Sigmoid colon (tissue), 4 donors: ENCODE results near the gene CENPO.

ENCODE experiments used
- EP300 ChIP-seq, 4 donors: sonication (generic); formaldehyde crosslinking; IDR thresholded peaks; one replicate each; pipeline ENCODE4 v1.6.1; 2017; ENCODE audit warnings: antibody characterized with exemption in 4 of 4
- POLR2A ChIP-seq, 2 donors: fragments of 450-650 bp; IDR thresholded peaks; one replicate each; pipeline ENCODE4 v1.6.1; 2016; ENCODE audit warnings: antibody characterized with exemption in 2 of 2, mild to moderate bottlenecking in 2 of 2, moderate library complexity in 2 of 2
- POLR2AphosphoS5 ChIP-seq, 4 donors: sonication (generic); formaldehyde crosslinking; IDR thresholded peaks; one replicate each; pipeline ENCODE4 v1.6.1; 2017; ENCODE audit warnings: antibody characterized with exemption in 4 of 4
- TF ChIP-seq, protein P1 (sequence below), 4 experiments: fragments of 450-650 bp in 3 of 4; fragments of 200-600 bp in 1 of 4; IDR thresholded peaks; one replicate each; pipeline ENCODE4 v1.5.1; 2016 to 2019; ENCODE audit warnings: antibody characterized with exemption in 4 of 4, mild to moderate bottlenecking in 3 of 4, moderate library complexity in 2 of 4

DNA sequence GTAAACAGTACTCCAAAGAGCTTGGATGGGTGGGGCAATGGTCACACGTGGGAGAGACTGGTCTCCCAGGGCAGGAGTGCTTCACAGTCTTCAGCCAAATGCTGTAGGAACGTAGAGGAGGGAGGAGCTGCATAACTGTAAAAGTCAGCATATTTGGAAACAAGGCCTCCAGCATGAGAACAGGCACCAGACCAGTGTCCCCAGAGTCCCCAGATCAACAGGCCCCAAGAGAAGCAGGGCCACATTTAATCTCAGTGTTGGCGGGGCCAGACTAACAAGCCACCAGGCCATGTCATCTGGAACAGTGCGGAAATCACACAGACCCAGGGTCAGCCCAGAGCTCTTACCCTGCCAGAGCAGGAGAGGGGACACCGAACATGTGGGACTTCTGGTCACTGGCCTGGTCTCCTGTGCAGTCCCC lies 63.6 kb downstream of the CENPO start:
- TF ChIP-seq, protein P1, sequence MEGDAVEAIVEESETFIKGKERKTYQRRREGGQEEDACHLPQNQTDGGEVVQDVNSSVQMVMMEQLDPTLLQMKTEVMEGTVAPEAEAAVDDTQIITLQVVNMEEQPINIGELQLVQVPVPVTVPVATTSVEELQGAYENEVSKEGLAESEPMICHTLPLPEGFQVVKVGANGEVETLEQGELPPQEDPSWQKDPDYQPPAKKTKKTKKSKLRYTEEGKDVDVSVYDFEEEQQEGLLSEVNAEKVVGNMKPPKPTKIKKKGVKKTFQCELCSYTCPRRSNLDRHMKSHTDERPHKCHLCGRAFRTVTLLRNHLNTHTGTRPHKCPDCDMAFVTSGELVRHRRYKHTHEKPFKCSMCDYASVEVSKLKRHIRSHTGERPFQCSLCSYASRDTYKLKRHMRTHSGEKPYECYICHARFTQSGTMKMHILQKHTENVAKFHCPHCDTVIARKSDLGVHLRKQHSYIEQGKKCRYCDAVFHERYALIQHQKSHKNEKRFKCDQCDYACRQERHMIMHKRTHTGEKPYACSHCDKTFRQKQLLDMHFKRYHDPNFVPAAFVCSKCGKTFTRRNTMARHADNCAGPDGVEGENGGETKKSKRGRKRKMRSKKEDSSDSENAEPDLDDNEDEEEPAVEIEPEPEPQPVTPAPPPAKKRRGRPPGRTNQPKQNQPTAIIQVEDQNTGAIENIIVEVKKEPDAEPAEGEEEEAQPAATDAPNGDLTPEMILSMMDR (IDR thresholded peaks at IDR 0.05) = no peak
- TF ChIP-seq EP300 (IDR thresholded peaks at IDR 0.05) = no peak
- no peak for TF ChIP-seq POLR2AphosphoS5 (IDR thresholded peaks at IDR 0.05)
- no peak for TF ChIP-seq POLR2A (IDR thresholded peaks at IDR 0.05)
